ENCODE data around the gene MIEN1.
"Not testable (repeated sequence)": the region's sequence is repeated elsewhere in the genome, so short reads cannot be mapped to it uniquely, and the experiment has no call there.

The MIEN1 gene

GRCh38 chr17:39699157-39699817 lies 31.0 kb downstream of the MIEN1 start:
- H3K9ac ChIP-seq (ENCODE audit: low read length), result peak overlapping the region; percentile 85
- H3K4me1 ChIP-seq (ENCODE audit: control insufficient read depth, low read depth, low read length), result peaks cover 19% of the 10 kb centered on the region
- H3K4ac ChIP-seq (ENCODE audit: low read depth, low read length); H2BK15ac ChIP-seq (replicated peaks; ENCODE audit: low read depth); H2BK120ac ChIP-seq (ENCODE audit: low read depth, low read length); H3K27me3 ChIP-seq (ENCODE audit: insufficient read depth, low read length, poor library complexity); H3K23ac ChIP-seq (ENCODE audit: low read length); H3K79me1 ChIP-seq (ENCODE audit: low read length); DNase-seq; H4K8ac ChIP-seq (ENCODE audit: low read depth, low read length); H4K5ac ChIP-seq (ENCODE audit: low read length); H3K36me3 ChIP-seq (ENCODE audit: control insufficient read depth, insufficient read depth, low read length); H2BK5ac ChIP-seq (ENCODE audit: low read length); H2AK5ac ChIP-seq (ENCODE audit: low read length): not testable (repeated sequence)
- H3K56ac ChIP-seq (ENCODE audit: low read length), result peak overlapping the region; percentile 90
- peak overlapping the region; percentile 20 for H3K27ac ChIP-seq (ENCODE audit: low read depth, low read length)
- peak overlapping the region; percentile 63 for H3K18ac ChIP-seq (ENCODE audit: low read length)
- H3K4me2 ChIP-seq (ENCODE audit: low read length), result peak overlapping the region; percentile 70
- peak overlapping the region; percentile 70 for H3K4me3 ChIP-seq (ENCODE audit: low read length)
- peaks cover 40% of the 10 kb centered on the region for H3K79me2 ChIP-seq (ENCODE audit: control insufficient read depth, insufficient read depth, low read length)
- WGBS (ENCODE audit: extremely low coverage, insufficient coverage, low lambda C conversion rate), result no CpG with 5 or more reads among the region's 11 CpGs

GRCh38 chr17:39697961-39698360 lies 32.4 kb downstream of the MIEN1 start:
- no peak overlapping the region for H3K4ac ChIP-seq (ENCODE audit: low read depth, low read length)
- no peak overlapping the region for H2BK15ac ChIP-seq (replicated peaks; ENCODE audit: low read depth)
- H4K8ac ChIP-seq (ENCODE audit: low read depth, low read length), result no peak overlapping the region
- peaks cover 19% of the 10 kb centered on the region for H3K4me1 ChIP-seq (ENCODE audit: control insufficient read depth, low read depth, low read length)
- no peak overlapping the region for H2AK5ac ChIP-seq (ENCODE audit: low read length)
- H3K79me1 ChIP-seq (ENCODE audit: low read length), result peaks cover 3% of the 10 kb centered on the region
- no peak overlapping the region for H2BK120ac ChIP-seq (ENCODE audit: low read depth, low read length)
- H4K5ac ChIP-seq (ENCODE audit: low read length), result no peak overlapping the region
- no peak overlapping the region for H3K4me3 ChIP-seq (ENCODE audit: low read length)
- DNase-seq, result no peak
- no peak overlapping the region for H3K56ac ChIP-seq (ENCODE audit: low read length)
- no CpG with 5 or more reads among the region's 5 CpGs for WGBS (ENCODE audit: extremely low coverage, insufficient coverage, low lambda C conversion rate)
- H3K27ac ChIP-seq (ENCODE audit: low read depth, low read length), result no peak overlapping the region
- H3K9ac ChIP-seq (ENCODE audit: low read length), result no peak overlapping the region
- peaks cover 28% of the 10 kb centered on the region for H3K79me2 ChIP-seq (ENCODE audit: control insufficient read depth, insufficient read depth, low read length)
- H3K18ac ChIP-seq (ENCODE audit: low read length), result no peak overlapping the region
- no peak overlapping the region for H3K23ac ChIP-seq (ENCODE audit: low read length)
- H2BK5ac ChIP-seq (ENCODE audit: low read length), result no peak overlapping the region
- no peaks in the 10 kb centered on the region for H3K27me3 ChIP-seq (ENCODE audit: insufficient read depth, low read length, poor library complexity)
- no peaks in the 10 kb centered on the region for H3K36me3 ChIP-seq (ENCODE audit: control insufficient read depth, insufficient read depth, low read length)
- no peak overlapping the region for H3K4me2 ChIP-seq (ENCODE audit: low read length)

GRCh38 chr17:39696731-39697130 lies 33.6 kb downstream of the MIEN1 start:
- Histone ChIP-seq H3K27me3 (ENCODE audit: insufficient read depth, low read length, poor library complexity) (no peaks in the 10 kb centered on the region), H3K4me2 (ENCODE audit: low read length) (no peak overlapping the region), H3K4me1 (ENCODE audit: control insufficient read depth, low read depth, low read length) (peaks cover 19% of the 10 kb centered on the region), H3K18ac (ENCODE audit: low read length) (no peak overlapping the region), H3K23ac (ENCODE audit: low read length) (no peak overlapping the region), H3K79me1 (ENCODE audit: low read length) (peaks cover 3% of the 10 kb centered on the region), H3K9ac (ENCODE audit: low read length) (no peak overlapping the region), H3K79me2 (ENCODE audit: control insufficient read depth, insufficient read depth, low read length) (peaks cover 17% of the 10 kb centered on the region), H2BK15ac (replicated peaks; ENCODE audit: low read depth) (no peak overlapping the region), H3K27ac (ENCODE audit: low read depth, low read length) (no peak overlapping the region), H2BK120ac (ENCODE audit: low read depth, low read length) (no peak overlapping the region), H4K8ac (ENCODE audit: low read depth, low read length) (no peak overlapping the region), H3K56ac (ENCODE audit: low read length) (no peak overlapping the region), H3K36me3 (ENCODE audit: control insufficient read depth, insufficient read depth, low read length) (no peaks in the 10 kb centered on the region), H4K5ac (ENCODE audit: low read length) (no peak overlapping the region), H3K4ac (ENCODE audit: low read depth, low read length) (no peak overlapping the region), H2AK5ac (ENCODE audit: low read length) (no peak overlapping the region), H2BK5ac (ENCODE audit: low read length) (no peak overlapping the region), H3K4me3 (ENCODE audit: low read length) (no peak overlapping the region)
- no CpG with 5 or more reads among the region's 6 CpGs for WGBS (ENCODE audit: extremely low coverage, insufficient coverage, low lambda C conversion rate)
- no peak for DNase-seq

GRCh38 chr17:39695089-39695474 lies 35.2 kb downstream of the MIEN1 start:
- Histone ChIP-seq H3K4me3 (ENCODE audit: low read length) (no peak overlapping the region), H2BK120ac (ENCODE audit: low read depth, low read length) (no peak overlapping the region), H3K27ac (ENCODE audit: low read depth, low read length) (peak overlapping the region; percentile 88), H2AK5ac (ENCODE audit: low read length) (peak overlapping the region; percentile 79), H3K79me2 (ENCODE audit: control insufficient read depth, insufficient read depth, low read length) (peaks cover under 1% of the 10 kb centered on the region), H3K9ac (ENCODE audit: low read length) (peak overlapping the region; percentile 78), H3K56ac (ENCODE audit: low read length) (peak overlapping the region; percentile 94), H3K4ac (ENCODE audit: low read depth, low read length) (no peak overlapping the region), H4K5ac (ENCODE audit: low read length) (no peak overlapping the region), H3K18ac (ENCODE audit: low read length) (no peak overlapping the region), H3K36me3 (ENCODE audit: control insufficient read depth, insufficient read depth, low read length) (no peaks in the 10 kb centered on the region), H3K4me2 (ENCODE audit: low read length) (no peak overlapping the region), H3K4me1 (ENCODE audit: control insufficient read depth, low read depth, low read length) (peaks cover 14% of the 10 kb centered on the region), H2BK15ac (replicated peaks; ENCODE audit: low read depth) (no peak overlapping the region), H3K23ac (ENCODE audit: low read length) (no peak overlapping the region), H2BK5ac (ENCODE audit: low read length) (peak overlapping the region; percentile 92), H3K27me3 (ENCODE audit: insufficient read depth, low read length, poor library complexity) (no peaks in the 10 kb centered on the region), H4K8ac (ENCODE audit: low read depth, low read length) (no peak overlapping the region), H3K79me1 (ENCODE audit: low read length) (no peaks in the 10 kb centered on the region)
- DNase-seq, result no peak
- WGBS (ENCODE audit: extremely low coverage, insufficient coverage, low lambda C conversion rate), result no CpG with 5 or more reads among the region's 2 CpGs

GRCh38 chr17:39694593-39694992 lies 35.7 kb downstream of the MIEN1 start:
- H3K79me1 ChIP-seq (ENCODE audit: low read length), result no peaks in the 10 kb centered on the region
- no peak overlapping the region for H2AK5ac ChIP-seq (ENCODE audit: low read length)
- H2BK5ac ChIP-seq (ENCODE audit: low read length), result no peak overlapping the region

GRCh38 chr17:39688945-39689344 lies 41.4 kb downstream of the MIEN1 start:
- Histone ChIP-seq H3K4me3 (ENCODE audit: low read length) (no peak overlapping the region), H3K9ac (ENCODE audit: low read length) (peak overlapping the region; percentile 83), H3K4ac (ENCODE audit: low read depth, low read length) (no peak overlapping the region), H2BK5ac (ENCODE audit: low read length) (peak overlapping the region; percentile 47), H3K18ac (ENCODE audit: low read length) (no peak overlapping the region), H3K79me2 (ENCODE audit: control insufficient read depth, insufficient read depth, low read length) (no peaks in the 10 kb centered on the region), H3K4me1 (ENCODE audit: control insufficient read depth, low read depth, low read length) (peaks cover 7% of the 10 kb centered on the region), H3K27ac (ENCODE audit: low read depth, low read length) (peak overlapping the region; percentile 99), H3K23ac (ENCODE audit: low read length) (no peak overlapping the region), H2AK5ac (ENCODE audit: low read length) (peak overlapping the region; percentile 27), H3K27me3 (ENCODE audit: insufficient read depth, low read length, poor library complexity) (no peaks in the 10 kb centered on the region), H3K4me2 (ENCODE audit: low read length) (peak overlapping the region; percentile 78), H3K79me1 (ENCODE audit: low read length) (peaks cover 2% of the 10 kb centered on the region), H2BK120ac (ENCODE audit: low read depth, low read length) (no peak overlapping the region), H3K36me3 (ENCODE audit: control insufficient read depth, insufficient read depth, low read length) (no peaks in the 10 kb centered on the region), H2BK15ac (replicated peaks; ENCODE audit: low read depth) (no peak overlapping the region), H4K5ac (ENCODE audit: low read length) (no peak overlapping the region), H4K8ac (ENCODE audit: low read depth, low read length) (no peak overlapping the region), H3K56ac (ENCODE audit: low read length) (peak overlapping the region; percentile 93)
- no CpG with 5 or more reads among the region's 3 CpGs for WGBS (ENCODE audit: extremely low coverage, insufficient coverage, low lambda C conversion rate)
- DNase-seq, result peak; percentile 81

More at GRCh38 chr17:39694593-39694992, 35.7 kb downstream of the MIEN1 start:
- Histone ChIP-seq H3K36me3 (ENCODE audit: control insufficient read depth, insufficient read depth, low read length) (no peaks in the 10 kb centered on the region), H3K56ac (ENCODE audit: low read length) (peak overlapping the region; percentile 94), H3K9ac (ENCODE audit: low read length) (no peak overlapping the region), H3K18ac (ENCODE audit: low read length) (no peak overlapping the region), H3K27ac (ENCODE audit: low read depth, low read length) (peak overlapping the region; percentile 88), H2BK15ac (replicated peaks; ENCODE audit: low read depth) (no peak overlapping the region), H3K4me1 (ENCODE audit: control insufficient read depth, low read depth, low read length) (peaks cover 14% of the 10 kb centered on the region), H3K27me3 (ENCODE audit: insufficient read depth, low read length, poor library complexity) (no peaks in the 10 kb centered on the region), H3K79me2 (ENCODE audit: control insufficient read depth, insufficient read depth, low read length) (no peaks in the 10 kb centered on the region), H4K8ac (ENCODE audit: low read depth, low read length) (no peak overlapping the region), H3K4me2 (ENCODE audit: low read length) (no peak overlapping the region), H3K4me3 (ENCODE audit: low read length) (no peak overlapping the region), H3K23ac (ENCODE audit: low read length) (no peak overlapping the region), H3K4ac (ENCODE audit: low read depth, low read length) (no peak overlapping the region), H4K5ac (ENCODE audit: low read length) (no peak overlapping the region), H2BK120ac (ENCODE audit: low read depth, low read length) (no peak overlapping the region)
- no CpG with 5 or more reads among the region's 5 CpGs for WGBS (ENCODE audit: extremely low coverage, insufficient coverage, low lambda C conversion rate)
- DNase-seq, result no peak

Measured in mesendoderm (in vitro differentiated cells).